SU-DHL-6 (cell line): ENCODE data around the gene PCSK2.

Experiments
- H2AFZ ChIP-seq: fragments of 200-600 bp; sonication (generic); 2 replicates; pipeline ENCODE4 v1.6.1; 2014; ENCODE audit warnings: low read depth, mild to moderate bottlenecking, moderate library complexity, mixed read lengths, antibody characterized with exemption, low read length; ENCODE audit not compliant: severe bottlenecking
- H3F3A ChIP-seq: fragments of 200-600 bp; shearing (Covaris generic); 2 replicates; pipeline ENCODE4 v1.6.0; 2016; ENCODE audit warnings: antibody characterized with exemption, mild to moderate bottlenecking; ENCODE audit not compliant: insufficient read depth
- H3K27ac ChIP-seq: fragments of 200-600 bp; sonication (generic); 2 replicates; pipeline ENCODE4 v1.5.1; 2016; ENCODE audit warnings: low read depth, mild to moderate bottlenecking, low read length, moderate library complexity, mixed read lengths
- H3K27me3 ChIP-seq: fragments of 200-600 bp; sonication (generic), shearing (Covaris generic); 2 replicates; pipeline ENCODE4 v1.6.0; 2014; ENCODE audit warnings: mild to moderate bottlenecking, low read length
- H3K36me3 ChIP-seq: fragments of 200-600 bp; sonication (generic); 2 replicates; pipeline ENCODE4 v1.6.1; 2014; ENCODE audit warnings: mild to moderate bottlenecking, low read length, mixed read lengths
- H3K4me2 ChIP-seq: fragments of 300-600, 200-600 bp; shearing (Covaris generic), sonication (generic); 2 replicates; pipeline ENCODE4 v1.6.0; 2014; ENCODE audit warnings: low read length, low read depth, mild to moderate bottlenecking; ENCODE audit not compliant: poor library complexity, severe bottlenecking
- H3K4me3 ChIP-seq: fragments of 200-600 bp; sonication (generic); 2 replicates; pipeline ENCODE4 v1.5.1; 2014; ENCODE audit warnings: antibody characterized with exemption, low read length, mild to moderate bottlenecking, mixed read lengths; ENCODE audit not compliant: insufficient read depth, poor library complexity, severe bottlenecking
- H3K79me2 ChIP-seq: fragments of 200-600 bp; sonication (generic); 2 replicates; pipeline ENCODE4 v1.6.1; 2014; ENCODE audit warnings: mild to moderate bottlenecking, low read length, moderate library complexity; ENCODE audit not compliant: insufficient read depth
- H3K9ac ChIP-seq: fragments of 200-600 bp; sonication (generic); 2 replicates; pipeline ENCODE4 v1.7.0; 2014; ENCODE audit warnings: mild to moderate bottlenecking, low read length
- H3K9me2 ChIP-seq: fragments of 200-600 bp; sonication (generic); replicated peaks from 2 replicates; pipeline ENCODE4 v1.6.1; 2014; ENCODE audit warnings: low read length; ENCODE audit not compliant: insufficient read depth
- H3K9me3 ChIP-seq: fragments of 200-600 bp; sonication (generic); 2 replicates; pipeline ENCODE4 v1.6.1; 2014; ENCODE audit warnings: low read length, mixed read lengths; ENCODE audit not compliant: insufficient read depth
- H4K20me1 ChIP-seq: fragments of 200-600 bp; sonication (generic); 2 replicates; pipeline ENCODE4 v1.6.1; 2014; ENCODE audit warnings: low read depth, mild to moderate bottlenecking, antibody characterized with exemption, low read length, moderate library complexity, mixed read lengths
- EZH2phosphoT487 ChIP-seq: fragments of 200-600 bp; sonication (generic), shearing (Covaris generic); conservative IDR thresholded peaks from 2 replicates; pipeline ENCODE4 v1.6.1; 2018; ENCODE audit warnings: mild to moderate bottlenecking, antibody characterized with exemption, low read length, moderate library complexity, mixed read lengths
- TF ChIP-seq, protein P1 (sequence below): fragments of 200-600 bp; sonication (generic); IDR thresholded peaks from one replicate; pipeline ENCODE4 v1.5.1; 2017; ENCODE audit warnings: antibody characterized with exemption, mild to moderate bottlenecking, low read length, moderate library complexity; ENCODE audit not compliant: insufficient read depth, poor library complexity, severe bottlenecking

The PCSK2 gene

DNA sequence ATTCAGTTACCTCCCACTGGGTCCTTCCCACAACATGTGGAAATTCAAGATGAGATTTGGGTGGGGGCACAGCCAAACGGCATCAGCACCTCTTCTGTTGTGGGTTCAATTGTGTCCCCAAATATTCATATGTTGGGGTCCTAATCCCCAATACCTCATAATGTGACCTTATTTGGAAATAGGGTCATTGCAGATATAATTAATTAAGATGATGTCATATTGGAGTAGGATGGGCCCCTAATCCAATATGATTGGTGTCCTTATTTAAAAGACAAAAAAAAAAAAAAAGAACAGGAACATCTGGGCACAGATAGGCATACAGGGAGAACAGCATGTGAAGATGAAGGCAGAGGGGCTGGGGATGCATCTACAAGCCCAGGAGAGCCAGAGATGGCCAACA lies 214.9 kb downstream of the PCSK2 start:
- Histone ChIP-seq H3K9me2 (no peaks in the 10 kb centered on the region), H3K79me2 (no peaks in the 10 kb centered on the region), H3K9ac (no peak overlapping the region), H3K27me3 (no peaks in the 10 kb centered on the region), H4K20me1 (no peaks in the 10 kb centered on the region), H2AFZ (no peak overlapping the region), H3K4me2 (no peak overlapping the region), H3K36me3 (no peaks in the 10 kb centered on the region), H3K27ac (no peak overlapping the region), H3F3A (no peaks in the 10 kb centered on the region), H3K4me3 (no peak overlapping the region), H3K9me3 (no peaks in the 10 kb centered on the region)
- TF ChIP-seq, protein P1, sequence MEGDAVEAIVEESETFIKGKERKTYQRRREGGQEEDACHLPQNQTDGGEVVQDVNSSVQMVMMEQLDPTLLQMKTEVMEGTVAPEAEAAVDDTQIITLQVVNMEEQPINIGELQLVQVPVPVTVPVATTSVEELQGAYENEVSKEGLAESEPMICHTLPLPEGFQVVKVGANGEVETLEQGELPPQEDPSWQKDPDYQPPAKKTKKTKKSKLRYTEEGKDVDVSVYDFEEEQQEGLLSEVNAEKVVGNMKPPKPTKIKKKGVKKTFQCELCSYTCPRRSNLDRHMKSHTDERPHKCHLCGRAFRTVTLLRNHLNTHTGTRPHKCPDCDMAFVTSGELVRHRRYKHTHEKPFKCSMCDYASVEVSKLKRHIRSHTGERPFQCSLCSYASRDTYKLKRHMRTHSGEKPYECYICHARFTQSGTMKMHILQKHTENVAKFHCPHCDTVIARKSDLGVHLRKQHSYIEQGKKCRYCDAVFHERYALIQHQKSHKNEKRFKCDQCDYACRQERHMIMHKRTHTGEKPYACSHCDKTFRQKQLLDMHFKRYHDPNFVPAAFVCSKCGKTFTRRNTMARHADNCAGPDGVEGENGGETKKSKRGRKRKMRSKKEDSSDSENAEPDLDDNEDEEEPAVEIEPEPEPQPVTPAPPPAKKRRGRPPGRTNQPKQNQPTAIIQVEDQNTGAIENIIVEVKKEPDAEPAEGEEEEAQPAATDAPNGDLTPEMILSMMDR, result no peak
- no peak for TF ChIP-seq EZH2phosphoT487

DNA sequence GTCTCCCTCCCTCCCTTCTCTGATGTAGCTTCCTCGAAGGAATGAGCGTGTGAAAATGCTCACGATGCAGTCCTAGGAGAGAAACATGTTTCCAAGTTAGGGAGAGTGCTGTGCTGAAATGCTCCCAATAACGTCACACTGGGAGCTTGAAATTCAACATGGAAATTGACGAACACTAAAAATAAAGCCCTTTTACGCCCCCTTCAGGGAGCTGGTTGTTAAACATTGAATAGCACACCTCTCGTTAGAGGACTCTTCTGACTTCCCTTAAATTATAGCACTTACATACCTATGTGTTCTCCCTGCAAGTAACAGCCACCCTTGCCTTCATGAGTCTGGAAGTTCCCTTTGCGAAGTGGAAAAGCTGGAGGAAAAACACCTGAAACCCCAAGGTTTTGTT lies 215.7 kb downstream of the PCSK2 start:
- Histone ChIP-seq H3F3A (no peaks in the 10 kb centered on the region), H2AFZ (no peak overlapping the region), H3K9ac (no peak overlapping the region), H3K9me3 (no peaks in the 10 kb centered on the region), H3K9me2 (no peaks in the 10 kb centered on the region), H3K36me3 (no peaks in the 10 kb centered on the region), H4K20me1 (no peaks in the 10 kb centered on the region), H3K27me3 (no peaks in the 10 kb centered on the region), H3K4me3 (no peak overlapping the region), H3K27ac (no peak overlapping the region), H3K4me2 (no peak overlapping the region), H3K79me2 (no peaks in the 10 kb centered on the region)
- TF ChIP-seq EZH2phosphoT487, result no peak
- TF ChIP-seq, protein P1, result no peak

DNA sequence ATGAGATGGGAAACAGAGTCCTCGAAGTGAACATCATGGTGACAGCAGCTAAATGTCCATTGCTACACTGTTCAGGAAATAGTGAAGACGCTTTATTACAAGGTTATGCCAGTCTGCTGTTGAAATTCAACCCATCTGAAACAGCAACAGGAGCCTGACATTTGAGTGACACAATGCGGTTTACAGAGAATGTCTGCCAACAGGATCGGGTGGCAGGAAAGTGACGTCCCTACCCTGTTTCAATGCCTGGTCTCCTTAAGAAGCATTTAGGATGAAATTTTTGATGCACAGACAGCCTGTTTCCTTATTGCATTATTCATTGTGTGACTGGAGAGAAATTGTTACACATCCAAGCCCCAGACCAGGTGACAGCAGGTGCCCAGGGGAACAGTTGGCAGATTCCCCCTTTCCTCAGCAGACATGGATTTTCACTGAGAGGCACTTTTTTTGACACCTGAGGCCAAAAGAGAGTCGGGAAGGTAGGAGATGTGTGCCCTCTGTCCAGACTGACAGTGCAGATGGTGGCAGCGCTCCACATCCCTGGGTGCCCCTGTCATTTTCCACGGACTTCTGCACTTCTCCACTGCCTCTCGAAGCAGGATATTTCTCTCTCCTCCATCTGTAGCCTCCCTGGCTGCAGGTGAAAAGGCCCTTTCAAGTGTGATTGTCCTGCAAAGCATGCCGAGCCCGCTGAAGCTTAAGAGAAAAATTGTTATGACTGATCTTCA lies 216.5 kb downstream of the PCSK2 start:
- Histone ChIP-seq H3K27me3 (no peaks in the 10 kb centered on the region), H3K27ac (no peak overlapping the region), H3K9me3 (no peaks in the 10 kb centered on the region), H4K20me1 (no peaks in the 10 kb centered on the region), H3F3A (no peaks in the 10 kb centered on the region), H3K9me2 (no peaks in the 10 kb centered on the region), H3K9ac (no peak overlapping the region), H2AFZ (no peak overlapping the region), H3K36me3 (no peaks in the 10 kb centered on the region), H3K79me2 (no peaks in the 10 kb centered on the region), H3K4me2 (no peak overlapping the region), H3K4me3 (no peak overlapping the region)
- TF ChIP-seq, protein P1, result no peak
- no peak for TF ChIP-seq EZH2phosphoT487
